ENCODE results near the gene RALGPS1.

The RALGPS1 gene

GRCh38 chr9:127139775-127140174, 225.2 kb downstream of the RALGPS1 start:
- H3K27me3 ChIP-seq (ENCODE audit: insufficient read depth, poor library complexity, severe bottlenecking): peaks cover 5% of the 10 kb centered on the region

GRCh38 chr9:127140181-127140580, 225.6 kb downstream of the RALGPS1 start:
- TF ChIP-seq GABPA (IDR thresholded peaks at IDR 0.05; ENCODE audit: low read depth) (no peak), POLR2AphosphoS5 (IDR thresholded peaks at IDR 0.05; ENCODE audit: low read depth) (no peak), CTCF (IDR thresholded peaks at IDR 0.05; ENCODE audit: insufficient read depth, low read length) (no peak), SPI1 (IDR thresholded peaks at IDR 0.05; ENCODE audit: borderline replicate concordance, low read depth) (no peak), REST (IDR thresholded peaks at IDR 0.05; ENCODE audit: insufficient replicate concordance, low read depth) (no peak)
- no peak for DNase-seq (ENCODE audit: low read depth in 1 of 2, low spot score in 1 of 2)
- H3K4me3 ChIP-seq (replicated peaks; ENCODE audit: insufficient read depth, low read length): no peak overlapping the region
- H3K27ac ChIP-seq (replicated peaks): no peak overlapping the region
- peaks cover 5% of the 10 kb centered on the region for H3K27me3 ChIP-seq (ENCODE audit: insufficient read depth, poor library complexity, severe bottlenecking)

More at GRCh38 chr9:127139775-127140174, 225.2 kb downstream of the RALGPS1 start:
- no peak overlapping the region for H3K4me3 ChIP-seq (replicated peaks; ENCODE audit: insufficient read depth, low read length)
- H3K27ac ChIP-seq (replicated peaks): no peak overlapping the region
- TF ChIP-seq CTCF (IDR thresholded peaks at IDR 0.05; ENCODE audit: insufficient read depth, low read length) (no peak), SPI1 (IDR thresholded peaks at IDR 0.05; ENCODE audit: borderline replicate concordance, low read depth) (no peak), POLR2AphosphoS5 (IDR thresholded peaks at IDR 0.05; ENCODE audit: low read depth) (no peak), GABPA (IDR thresholded peaks at IDR 0.05; ENCODE audit: low read depth) (no peak), REST (IDR thresholded peaks at IDR 0.05; ENCODE audit: insufficient replicate concordance, low read depth) (no peak)
- no peak for DNase-seq (ENCODE audit: low read depth in 1 of 2, low spot score in 1 of 2)

- TF ChIP-seq GABPA (IDR thresholded peaks at IDR 0.05; ENCODE audit: low read depth) (no peak), CTCF (IDR thresholded peaks at IDR 0.05; ENCODE audit: insufficient read depth, low read length) (no peak), REST (IDR thresholded peaks at IDR 0.05; ENCODE audit: insufficient replicate concordance, low read depth) (no peak), POLR2AphosphoS5 (IDR thresholded peaks at IDR 0.05; ENCODE audit: low read depth) (no peak), SPI1 (IDR thresholded peaks at IDR 0.05; ENCODE audit: borderline replicate concordance, low read depth) (no peak)
- Histone ChIP-seq H3K27me3 (ENCODE audit: insufficient read depth, poor library complexity, severe bottlenecking) (peaks cover 5% of the 10 kb centered on the region), H3K4me3 (replicated peaks; ENCODE audit: insufficient read depth, low read length) (no peak overlapping the region), H3K27ac (replicated peaks) (no peak overlapping the region)
- no peak for DNase-seq (ENCODE audit: low read depth in 1 of 2, low spot score in 1 of 2)
Measured at GRCh38 chr9:127140842-127141675, 226.5 kb downstream of the RALGPS1 start.
